PFSK-1 (cell line): ENCODE measurements around the gene PLAC1.

Source experiments
- FOXP2 ChIP-seq: optimal IDR thresholded peaks from 2 replicates; pipeline ENCODE3; 2011; ENCODE audit warnings: borderline replicate concordance, control low read depth, inconsistent platforms; ENCODE audit not compliant: insufficient read depth; ENCODE audit errors: extremely low read length, extremely low read depth
- POLR2AphosphoS5 ChIP-seq: IDR thresholded peaks from 2 replicates; pipeline ENCODE4 v1.6.1; 2012; ENCODE audit warnings: low read depth, mild to moderate bottlenecking, control low read depth, low read length, moderate library complexity
- REST ChIP-seq, 2 experiments: IDR thresholded peaks; 2 replicates each; pipeline versions ENCODE4 v1.6.1 to v1.8.0; 2011 to 2012; ENCODE audit warnings: low read depth in 2 of 2, low read length in 2 of 2, control low read depth in 1 of 2, inconsistent platforms in 1 of 2, mild to moderate bottlenecking in 1 of 2, moderate library complexity in 1 of 2; ENCODE audit not compliant: insufficient read depth in 1 of 2
- SIN3A ChIP-seq: IDR thresholded peaks from 2 replicates; pipeline ENCODE4 v1.6.1; 2012; ENCODE audit warnings: mild to moderate bottlenecking, low read length, moderate library complexity, borderline replicate concordance; ENCODE audit not compliant: insufficient read depth
- TAF1 ChIP-seq: IDR thresholded peaks from 2 replicates; pipeline ENCODE4 v1.6.1; 2012; ENCODE audit warnings: low read length, control low read depth, borderline replicate concordance; ENCODE audit not compliant: insufficient read depth

The PLAC1 gene

GRCh38 chrX:134520860-134521390 is 137.3 kb downstream of the PLAC1 start:
- no peak for TF ChIP-seq FOXP2
- no peak for TF ChIP-seq REST (IDR thresholded peaks at IDR 0.05; ENCODE audit: insufficient read depth in 1 of 2, low read depth in 2 of 2, low read length in 2 of 2)
- TF ChIP-seq POLR2AphosphoS5: no peak
- no peak for TF ChIP-seq SIN3A
- no peak for TF ChIP-seq TAF1
